Measurements from ENCODE around the gene TPRKB. TPM values are rescaled to one million over a fixed set of nuclear protein-coding genes. Genes with fewer than 3 reads are reported as not detected.
"Not testable (repeated sequence)": the region's sequence is repeated elsewhere in the genome, so short reads cannot be mapped to it uniquely, and the experiment has no call there.

Gene TPRKB
- total and polyA plus RNA-seq, 2 experiments from 2014 or later, result 20.1 to 57.2 TPM

DNA sequence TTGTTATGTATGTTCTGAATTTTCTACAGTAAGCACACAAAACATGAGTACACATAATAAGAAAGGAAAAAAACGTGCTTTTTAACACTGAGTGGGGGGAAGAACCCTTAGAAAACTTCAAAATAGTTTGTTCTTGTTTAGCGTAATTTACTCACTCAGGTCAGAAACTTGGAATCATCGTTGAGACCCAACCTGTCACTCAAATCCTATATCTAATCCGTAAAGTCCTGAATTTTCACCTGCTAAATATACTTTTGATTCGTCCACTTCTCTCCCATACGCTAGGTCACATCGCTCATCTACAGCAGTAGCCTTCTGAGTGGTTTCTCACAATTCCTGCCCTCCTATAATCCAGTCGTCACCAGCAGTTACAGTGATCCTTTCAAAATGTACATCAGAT, 767 bp downstream of the TPRKB start:
- Histone ChIP-seq H2AFZ (peak overlapping the region; percentile 97), H3K4me1 (ENCODE audit: insufficient read depth) (peaks cover 13% of the 10 kb centered on the region), H3K27ac (peak overlapping the region; percentile 50), H4K20me1 (ENCODE audit: insufficient read depth) (no peaks in the 10 kb centered on the region), H3K4me3 (peak overlapping the region; percentile 96), H3F3A (ENCODE audit: insufficient read depth) (peaks cover 8% of the 10 kb centered on the region; the same call in 1 of the 2 replicates), H3K9ac (peak overlapping the region; percentile 90), H3K9me3 (ENCODE audit: low read depth) (no peaks in the 10 kb centered on the region), H3K79me2 (ENCODE audit: insufficient read depth) (peaks cover 26% of the 10 kb centered on the region), H3K36me3 (ENCODE audit: low read depth) (peaks cover 15% of the 10 kb centered on the region; the same call in 1 of the 2 replicates), H3K27me3 (replicated peaks; ENCODE audit: insufficient read depth) (no peaks in the 10 kb centered on the region), H3K9me2 (ENCODE audit: insufficient read depth) (no peaks in the 10 kb centered on the region), H3K4me2 (ENCODE audit: unreplicated experiment) (peak overlapping the region; percentile 95)
- in situ Hi-C loops (cut with MboI), result no loop called here
- TF ChIP-seq EZH2 (IDR thresholded peaks at IDR 0.05; ENCODE audit: insufficient read depth, poor library complexity, severe bottlenecking) (no peak), EZH2phosphoT487 (IDR thresholded peaks at IDR 0.05; ENCODE audit: insufficient read depth, low read depth) (no peak)
- DNase-seq, result no peak
- 2 to 5% methylated on average over 8 of the region's 8 CpGs for WGBS, 2 experiments (ENCODE audit: low coverage in 1 of 2, low lambda C conversion rate in 2 of 2, missing lambda C conversion rate in 2 of 2)

DNA sequence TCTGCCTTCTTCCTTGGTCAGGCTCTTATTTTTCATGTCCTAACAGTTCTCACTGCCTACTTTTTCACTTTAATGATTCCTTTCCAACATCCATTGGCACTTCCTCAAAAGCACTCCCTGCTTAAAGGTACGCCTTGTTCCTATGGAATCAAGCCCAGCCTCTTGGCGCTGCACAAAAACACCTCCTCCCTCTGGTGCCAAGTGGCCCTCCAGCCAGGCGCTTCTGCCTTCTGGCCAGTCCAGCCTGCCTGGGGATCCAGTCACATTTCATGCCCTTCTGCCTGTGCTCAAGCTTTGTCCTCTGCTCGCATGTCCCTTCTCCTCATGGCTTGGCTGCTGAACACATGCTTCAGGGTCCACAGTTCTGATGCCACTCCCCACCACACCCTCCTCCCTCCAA, 6.3 kb downstream of the TPRKB start:
- Histone ChIP-seq H3K4me2 (ENCODE audit: unreplicated experiment) (no peak overlapping the region), H3F3A (ENCODE audit: insufficient read depth) (no peaks in the 10 kb centered on the region), H3K27ac (no peak overlapping the region), H3K4me3 (no peak overlapping the region), H3K36me3 (ENCODE audit: low read depth) (peaks cover 23% of the 10 kb centered on the region), H2AFZ (no peak overlapping the region), H3K9me3 (ENCODE audit: low read depth) (no peaks in the 10 kb centered on the region), H3K9ac (no peak overlapping the region), H3K27me3 (replicated peaks; ENCODE audit: insufficient read depth) (no peaks in the 10 kb centered on the region), H3K79me2 (ENCODE audit: insufficient read depth) (peaks cover 17% of the 10 kb centered on the region), H4K20me1 (ENCODE audit: insufficient read depth) (no peaks in the 10 kb centered on the region), H3K4me1 (ENCODE audit: insufficient read depth) (peaks cover 3% of the 10 kb centered on the region), H3K9me2 (ENCODE audit: insufficient read depth) (no peaks in the 10 kb centered on the region)
- no peak for DNase-seq
- TF ChIP-seq EZH2phosphoT487 (IDR thresholded peaks at IDR 0.05; ENCODE audit: insufficient read depth, low read depth) (no peak), EZH2 (IDR thresholded peaks at IDR 0.05; ENCODE audit: insufficient read depth, poor library complexity, severe bottlenecking) (no peak)
- in situ Hi-C loops (cut with MboI), result no loop called here
- 93 to 94% methylated on average over 3 to 4 of the region's 4 CpGs for WGBS, 2 experiments (ENCODE audit: low coverage in 1 of 2, low lambda C conversion rate in 2 of 2, missing lambda C conversion rate in 2 of 2)

DNA sequence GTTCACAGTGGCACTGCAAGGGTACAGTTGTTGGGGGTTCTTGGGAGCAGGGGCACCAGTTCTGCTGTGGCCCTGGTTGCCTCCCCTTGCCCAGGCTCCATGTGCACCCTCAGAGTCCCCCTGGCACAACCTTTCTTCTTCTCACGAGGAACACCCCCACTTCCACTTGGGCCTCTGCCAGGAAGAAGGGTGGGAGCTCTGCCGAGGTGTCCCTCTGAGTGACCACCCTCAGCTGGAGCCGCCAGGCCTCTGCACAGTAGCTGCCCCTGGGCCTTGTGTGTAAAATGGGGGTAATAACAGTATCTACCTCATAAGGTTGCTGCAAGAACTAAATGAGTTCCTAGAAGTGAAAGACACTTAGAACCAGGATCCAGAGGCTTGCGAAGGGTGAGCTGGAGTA, 8.4 kb downstream of the TPRKB start:
- TF ChIP-seq EZH2 (IDR thresholded peaks at IDR 0.05; ENCODE audit: insufficient read depth, poor library complexity, severe bottlenecking) (no peak), EZH2phosphoT487 (IDR thresholded peaks at IDR 0.05; ENCODE audit: insufficient read depth, low read depth) (no peak)
- in situ Hi-C loops (cut with MboI), result no loop called here
- no peaks in the 10 kb centered on the region for H3K4me1 ChIP-seq (ENCODE audit: insufficient read depth)
- H3K4me2 ChIP-seq (ENCODE audit: unreplicated experiment), result no peak overlapping the region
- no peaks in the 10 kb centered on the region for H3K27me3 ChIP-seq (replicated peaks; ENCODE audit: insufficient read depth)
- no peak overlapping the region for H2AFZ ChIP-seq
- H3K36me3 ChIP-seq (ENCODE audit: low read depth), result peaks cover 23% of the 10 kb centered on the region
- no peak for DNase-seq
- H3K79me2 ChIP-seq (ENCODE audit: insufficient read depth), result no peaks in the 10 kb centered on the region
- H3K9ac ChIP-seq, result no peak overlapping the region
- no peaks in the 10 kb centered on the region for H3F3A ChIP-seq (ENCODE audit: insufficient read depth)
- H3K9me2 ChIP-seq (ENCODE audit: insufficient read depth), result no peaks in the 10 kb centered on the region
- no peak overlapping the region for H3K4me3 ChIP-seq
- H3K27ac ChIP-seq, result no peak overlapping the region
- WGBS, 2 experiments (ENCODE audit: low coverage in 1 of 2, low lambda C conversion rate in 2 of 2, missing lambda C conversion rate in 2 of 2), result 69 to 70% methylated on average over 4 of the region's 4 CpGs
- no peaks in the 10 kb centered on the region for H4K20me1 ChIP-seq (ENCODE audit: insufficient read depth)
- H3K9me3 ChIP-seq (ENCODE audit: low read depth), result no peaks in the 10 kb centered on the region

DNA sequence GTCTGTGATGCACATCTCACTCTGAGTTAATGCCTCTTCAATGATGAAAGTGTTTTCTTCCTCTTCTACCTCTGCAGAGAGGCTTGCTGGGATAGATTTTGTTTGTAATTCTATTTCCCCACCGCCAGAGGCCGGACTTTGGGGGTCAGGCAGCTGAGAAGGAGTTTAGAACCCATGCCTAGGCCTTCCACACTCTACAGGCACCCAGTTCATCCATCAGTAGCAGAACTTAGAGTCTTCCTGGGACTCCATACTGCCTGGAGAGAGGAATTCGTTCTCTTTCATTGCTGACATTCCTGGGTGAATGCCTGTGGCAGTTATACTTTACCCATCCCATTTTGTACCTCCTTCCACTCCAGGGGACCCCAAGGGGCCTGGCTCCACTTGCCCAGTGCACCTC, 9.1 kb downstream of the TPRKB start:
- Histone ChIP-seq H3K9me2 (ENCODE audit: insufficient read depth) (no peaks in the 10 kb centered on the region), H3K4me2 (ENCODE audit: unreplicated experiment) (no peak overlapping the region), H3K9ac (no peak overlapping the region), H3K27ac (no peak overlapping the region), H3K27me3 (replicated peaks; ENCODE audit: insufficient read depth) (no peaks in the 10 kb centered on the region), H3K4me3 (no peak overlapping the region), H2AFZ (no peak overlapping the region), H3K9me3 (ENCODE audit: low read depth) (no peaks in the 10 kb centered on the region), H4K20me1 (ENCODE audit: insufficient read depth) (no peaks in the 10 kb centered on the region), H3F3A (ENCODE audit: insufficient read depth) (no peaks in the 10 kb centered on the region), H3K36me3 (ENCODE audit: low read depth) (peaks cover 23% of the 10 kb centered on the region), H3K79me2 (ENCODE audit: insufficient read depth) (no peaks in the 10 kb centered on the region), H3K4me1 (ENCODE audit: insufficient read depth) (no peaks in the 10 kb centered on the region)
- WGBS, 2 experiments (ENCODE audit: low coverage in 1 of 2, low lambda C conversion rate in 2 of 2, missing lambda C conversion rate in 2 of 2), result 43 to 47% methylated on average over 3 of the region's 3 CpGs
- no peak for DNase-seq
- TF ChIP-seq EZH2 (IDR thresholded peaks at IDR 0.05; ENCODE audit: insufficient read depth, poor library complexity, severe bottlenecking), result no peak
- TF ChIP-seq EZH2phosphoT487 (IDR thresholded peaks at IDR 0.05; ENCODE audit: insufficient read depth, low read depth), result no peak
- in situ Hi-C loops (cut with MboI), result no loop called here

- H3K79me2 ChIP-seq (ENCODE audit: insufficient read depth); H3K4me2 ChIP-seq (ENCODE audit: unreplicated experiment); H3K27me3 ChIP-seq (replicated peaks; ENCODE audit: insufficient read depth); H3F3A ChIP-seq (ENCODE audit: insufficient read depth); H3K9me2 ChIP-seq (ENCODE audit: insufficient read depth); H2AFZ ChIP-seq; DNase-seq; H4K20me1 ChIP-seq (ENCODE audit: insufficient read depth); H3K27ac ChIP-seq; H3K4me1 ChIP-seq (ENCODE audit: insufficient read depth); H3K9ac ChIP-seq; H3K9me3 ChIP-seq (ENCODE audit: low read depth); H3K4me3 ChIP-seq; in situ Hi-C loops (cut with MboI): not testable (repeated sequence)
- peaks cover 11% of the 10 kb centered on the region; the same call in 1 of the 2 replicates for H3K36me3 ChIP-seq (ENCODE audit: low read depth)
- WGBS, 2 experiments (ENCODE audit: low coverage in 1 of 2, low lambda C conversion rate in 2 of 2, missing lambda C conversion rate in 2 of 2), result 100% methylated on average over 1 of the region's 1 CpG; no CpG with 5 or more reads in 1 of the 2 experiments
Observed at GRCh38 chr2:73726657-73727056, 10.5 kb downstream of the TPRKB start.

All from GM23248 (cell line).